Peyer's patch (tissue), 4 donors: ENCODE measurements around the gene MYBPC2.

ENCODE experiments used
- POLR2A ChIP-seq, 2 donors: fragments of 450-650 bp; IDR thresholded peaks; one replicate each; pipeline ENCODE4 v1.5.1; 2017; ENCODE audit warnings: antibody characterized with exemption in 2 of 2, mild to moderate bottlenecking in 2 of 2, moderate library complexity in 2 of 2
- TF ChIP-seq, protein P1 (sequence below), 6 experiments: fragments of 450-650 bp in 4 of 6; fragments of 200-600 bp in 2 of 6; sonication (generic) in 1 of 6; IDR thresholded peaks; one replicate each; pipeline ENCODE4 v1.5.1; 2017 to 2019; ENCODE audit warnings: antibody characterized with exemption in 6 of 6, mild to moderate bottlenecking in 3 of 6, moderate library complexity in 1 of 6

GRCh38 chr19:50466706-50467039 lies 34.0 kb downstream of the MYBPC2 start:
- TF ChIP-seq, protein P1, sequence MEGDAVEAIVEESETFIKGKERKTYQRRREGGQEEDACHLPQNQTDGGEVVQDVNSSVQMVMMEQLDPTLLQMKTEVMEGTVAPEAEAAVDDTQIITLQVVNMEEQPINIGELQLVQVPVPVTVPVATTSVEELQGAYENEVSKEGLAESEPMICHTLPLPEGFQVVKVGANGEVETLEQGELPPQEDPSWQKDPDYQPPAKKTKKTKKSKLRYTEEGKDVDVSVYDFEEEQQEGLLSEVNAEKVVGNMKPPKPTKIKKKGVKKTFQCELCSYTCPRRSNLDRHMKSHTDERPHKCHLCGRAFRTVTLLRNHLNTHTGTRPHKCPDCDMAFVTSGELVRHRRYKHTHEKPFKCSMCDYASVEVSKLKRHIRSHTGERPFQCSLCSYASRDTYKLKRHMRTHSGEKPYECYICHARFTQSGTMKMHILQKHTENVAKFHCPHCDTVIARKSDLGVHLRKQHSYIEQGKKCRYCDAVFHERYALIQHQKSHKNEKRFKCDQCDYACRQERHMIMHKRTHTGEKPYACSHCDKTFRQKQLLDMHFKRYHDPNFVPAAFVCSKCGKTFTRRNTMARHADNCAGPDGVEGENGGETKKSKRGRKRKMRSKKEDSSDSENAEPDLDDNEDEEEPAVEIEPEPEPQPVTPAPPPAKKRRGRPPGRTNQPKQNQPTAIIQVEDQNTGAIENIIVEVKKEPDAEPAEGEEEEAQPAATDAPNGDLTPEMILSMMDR (IDR thresholded peaks at IDR 0.05) = no peak
- TF ChIP-seq POLR2A (IDR thresholded peaks at IDR 0.05) = no peak
